GM12878 (cell line): Measurements from ENCODE around the gene LETMD1. TPM values are rescaled to one million over a fixed set of nuclear protein-coding genes. Genes with fewer than 3 reads are reported as not detected.
A peak's percentile ranks its signal among the peaks of the same experiment; 100 is the strongest.

Experiments used
- ATAC-seq: fragments of 200-7000 bp; cut with Tn5 transposase; 3 replicates; pipeline ENCODE4 v1.9.1; 2020; ENCODE audit warnings: mild to moderate bottlenecking, moderate library complexity
- BruUV-seq: library from RNA; stranded (reverse); fragments of 400-500 nt; replicated peaks from 2 replicates; lab custom pipeline; 2021; lab: Mats Ljungman, UMichigan
- CTCF ChIA-PET: fragments of 300-600 bp; sonication (Branson Sonifier 250); formaldehyde crosslinking; extraction: SDS; loops from one replicate; lab custom pipeline; 2021; ENCODE audit warnings: inconsistent platforms; lab: Yijun Ruan, JAX
- POLR2A ChIA-PET: fragments of 350-600 bp; formaldehyde crosslinking; extraction: SDS; loops from one replicate; lab custom pipeline; 2021; ENCODE audit warnings: inconsistent platforms; lab: Charles Lee
- RAD21 ChIA-PET: fragments of 300-600 bp; sonication (Branson Sonifier 250); formaldehyde crosslinking; loops from one replicate; lab custom pipeline; 2023; ENCODE audit warnings: antibody characterized with exemption; ENCODE audit not compliant: unreplicated experiment; lab: Charles Lee
- SMC1A ChIA-PET: fragments of 300-600 bp; sonication (Branson Sonifier 250); formaldehyde crosslinking; loops from one replicate; lab custom pipeline; 2023; ENCODE audit not compliant: unreplicated experiment, uncharacterized antibody; lab: Charles Lee
- DNase-seq: peaks from one replicate; pipeline ENCODE4 v3.0.0-alpha.2; 2011; ENCODE audit warnings: low read depth, low spot score
- FAIRE-seq: peaks from 3 replicates; lab custom pipeline; 2011; peaks lifted over from hg19 to GRCh38; lab: Jason Lieb, UNC
- H2AFZ ChIP-seq: 2 replicates; pipeline ENCODE4 v1.6.0; 2011; ENCODE audit warnings: low read depth, low read length, control low read depth; ENCODE audit not compliant: control insufficient read depth
- H3K27ac ChIP-seq: 2 replicates; pipeline ENCODE4 v1.5.1; 2011; ENCODE audit warnings: control low read depth; ENCODE audit not compliant: control insufficient read depth, insufficient read depth
- H3K27me3 ChIP-seq, 2 experiments: replicated peaks in 1 of 2; 2 replicates each; pipeline versions ENCODE4 v1.6.0 to v1.6.1; 2011; ENCODE audit warnings: low read length in 1 of 2; ENCODE audit not compliant: control insufficient read depth in 2 of 2, insufficient read depth in 2 of 2
- H3K36me3 ChIP-seq, 2 experiments: 2 replicates each; pipeline ENCODE4 v1.5.1; 2011; ENCODE audit warnings: low read length in 1 of 2; ENCODE audit not compliant: control insufficient read depth in 2 of 2, insufficient read depth in 2 of 2
- H3K4me1 ChIP-seq: 2 replicates; pipeline ENCODE4 v1.6.1; 2011; ENCODE audit warnings: mild to moderate bottlenecking, low read length, moderate library complexity, mixed read lengths; ENCODE audit not compliant: control insufficient read depth, insufficient read depth
- H3K4me2 ChIP-seq: 2 replicates; pipeline ENCODE4 v1.6.0; 2011; ENCODE audit warnings: control low read depth; ENCODE audit not compliant: control insufficient read depth, insufficient read depth
- H3K4me3 ChIP-seq: fragments of 200-600 bp; sonication (generic); 2 replicates; pipeline ENCODE4 v1.5.1; 2016
- H3K79me2 ChIP-seq: 2 replicates; pipeline ENCODE4 v1.6.0; 2011; ENCODE audit warnings: low read length; ENCODE audit not compliant: control insufficient read depth, insufficient read depth
- H3K9ac ChIP-seq: 2 replicates; pipeline ENCODE4 v1.8.0; 2011; ENCODE audit warnings: low read length, control low read depth, mixed read lengths; ENCODE audit not compliant: control insufficient read depth, insufficient read depth
- H3K9me3 ChIP-seq: replicated peaks from 3 replicates; pipeline ENCODE4 v1.5.1; 2011; ENCODE audit warnings: mild to moderate bottlenecking, low read length; ENCODE audit not compliant: control insufficient read depth, insufficient read depth
- H4K20me1 ChIP-seq: 2 replicates; pipeline ENCODE4 v1.6.0; 2011; ENCODE audit not compliant: control insufficient read depth, insufficient read depth
- BRCA1 ChIP-seq: IDR thresholded peaks from 2 replicates; pipeline ENCODE4 v1.6.1; 2011; ENCODE audit warnings: low read depth, low read length, improper control_type of control experiment
- LARP7 ChIP-seq: fragments of 450-650 bp; IDR thresholded peaks from 2 replicates; pipeline ENCODE4 v1.6.1; 2017; ENCODE audit warnings: mild to moderate bottlenecking
- POU2F2 ChIP-seq: IDR thresholded peaks from 3 replicates; pipeline ENCODE4 v1.6.1; 2011; ENCODE audit warnings: low read depth, mild to moderate bottlenecking, low read length, borderline replicate concordance
- PRDM15 ChIP-seq: fragments of 450-650 bp; formaldehyde crosslinking; IDR thresholded peaks from 2 replicates; pipeline ENCODE4 v1.4.0; 2020; ENCODE audit warnings: mild to moderate bottlenecking, moderate library complexity
- TARDBP ChIP-seq: IDR thresholded peaks from 2 replicates; pipeline ENCODE4 v1.6.1; 2016; ENCODE audit warnings: borderline replicate concordance
- ZBTB33 ChIP-seq: fragments of 450-650 bp; IDR thresholded peaks from 2 replicates; pipeline ENCODE4 v1.6.1; 2017; ENCODE audit warnings: mild to moderate bottlenecking
- ZNF592 ChIP-seq: fragments of 450-650 bp; IDR thresholded peaks from 2 replicates; pipeline ENCODE4 v1.6.1; 2017; ENCODE audit warnings: mild to moderate bottlenecking, moderate library complexity
- ZSCAN29 ChIP-seq: fragments of 450-650 bp; IDR thresholded peaks from 2 replicates; pipeline ENCODE4 v1.6.1; 2017; ENCODE audit warnings: mild to moderate bottlenecking, moderate library complexity
- WGBS: methylation state at CpG from one replicate; pipeline ENCODE4 v1.1.6; 2016; ENCODE audit warnings: low lambda C conversion rate; ENCODE audit not compliant: insufficient replicate concordance, insufficient coverage; ENCODE audit errors: missing lambda C conversion rate; 5-methylcytosine and 5-hydroxymethylcytosine counted together
- in situ Hi-C: fragments of 300-500 bp; cut with MboI; formaldehyde crosslinking; loops from 9 replicates; pipeline ENCODE4 v1.14.3; 2018; ENCODE audit warnings: mixed read lengths
- intact Hi-C: fragments of 100-400 bp; cut with micrococcal nuclease; formaldehyde crosslinking; loops from one replicate; pipeline ENCODE4 v1.14.2; 2022; ENCODE audit not compliant: unreplicated experiment
- polyA plus RNA-seq, 11 experiments: library from polyadenylated mRNA; depleted of rRNA in 4 of 11; unstranded in 6 of 11; stranded (reverse) in 5 of 11; fragments of >200 nt; fragmentation: Nextera tagmentation in 4 of 11; fragmentation: Illumina TruSeq in 1 of 11; extraction: Ambion mirVana in 4 of 11; extraction: Trizol in 1 of 11; gene quantifications; 1 replicate in 1 of 11; 2 replicates in 10 of 11; pipeline versions ENCODE4 v1.2.1 to v1.2.3, GENCODE V29; 2011 to 2016; ENCODE audit warnings: inconsistent platforms in 2 of 11, missing spikeins in 2 of 11, low read depth in 1 of 11
- total RNA-seq, 4 experiments: library from RNA; depleted of rRNA in 3 of 4; stranded (reverse); fragments of >200 nt in 3 of 4; fragmentation: Illumina TruSeq in 1 of 4; extraction: Trizol in 1 of 4; gene quantifications; 2 replicates each; pipeline versions ENCODE4 v1.2.1 to v1.2.3, GENCODE V29; 2013 to 2021

The LETMD1 gene
- total and polyA plus RNA-seq, 10 of the 15 experiments (the other 5 are each of a cell fraction or from before 2014, with no cell fraction given), result 30.3 to 116 (median 51.5) TPM

- TF ChIP-seq PRDM15 (CRISPR knock-in tag) (no peak), BRCA1 (no peak), TARDBP (no peak)
Observed at GRCh38 chr12:51011955-51012354, 36.2 kb upstream of the LETMD1 start (continued).

GRCh38 chr12:51012570-51013236 lies 35.4 kb upstream of the LETMD1 start:
- Histone ChIP-seq H3K9ac (no peak overlapping the region), H3K9me3 (no peaks in the 10 kb centered on the region), H3K27me3 (no peaks in the 10 kb centered on the region), H3K4me3 (no peak overlapping the region), H3K4me1 (no peaks in the 10 kb centered on the region; the same call in 1 of the 2 replicates), H3K79me2 (no peaks in the 10 kb centered on the region; the same call in none of the 2 replicates), H2AFZ (no peak overlapping the region), H3K36me3 (peaks cover 0 to 2% of the 10 kb centered on the region in 2 experiments; a peak in 2 of 4 replicates), H3K27ac (no peak overlapping the region)
- POLR2A ChIA-PET, result interaction anchor here (0.6 to 1.2 kb wide), 2 partner anchors 9 to 205 kb away, joined by 3 to 5 read pairs; partner anchors contain the start of gene POU6F1
- FAIRE-seq, result no peak
- BruUV-seq, result TSS peak; percentile 36
- in situ Hi-C loops, result no loop called here
- intact Hi-C loops, result no loop called here
- DNase-seq, result no peak
- SMC1A ChIA-PET, result interaction anchor here (2.8 kb wide), 1 partner anchor 9 kb away, joined by 13 read pairs; no protein-coding TSS in a partner anchor
- CTCF ChIA-PET, result interaction anchor here (1.1 kb wide), 1 partner anchor 10 kb away, joined by 7 read pairs; no protein-coding TSS in a partner anchor
- no peak for ATAC-seq
- RAD21 ChIA-PET, result interaction anchor here (1.1 kb wide), 1 partner anchor 10 kb away, joined by 4 read pairs; no protein-coding TSS in a partner anchor
- TF ChIP-seq LARP7 (no peak), ZSCAN29 (no peak), ZBTB33 (no peak), ZNF592 (no peak), POU2F2 (no peak)
- TF ChIP-seq, all 136 proteins: peak for 0
- 86% methylated on average over 5 of the region's 5 CpGs for WGBS
- H4K20me1 ChIP-seq, result no peaks in the 10 kb centered on the region
- H3K4me2 ChIP-seq, result no peak overlapping the region
